ENCODE measurements around the gene SRGAP2. TPM values are rescaled to one million over a fixed set of nuclear protein-coding genes. Genes with fewer than 3 reads are reported as not detected.
A peak's percentile ranks its signal among the peaks of the same experiment; 100 is the strongest.
"Not testable (repeated sequence)": the region's sequence is repeated elsewhere in the genome, so short reads cannot be mapped to it uniquely, and the experiment has no call there.

SRGAP2 gene
- total and polyA plus RNA-seq, 2 experiments from 2014 or later = 42.3 to 55.3 TPM

GRCh38 chr1:206240288-206240687 is 36.9 kb downstream of the SRGAP2 start:
- H3K79me2 ChIP-seq (ENCODE audit: insufficient read depth) = peaks cover 39% of the 10 kb centered on the region
- H3K9ac ChIP-seq; H3F3A ChIP-seq (ENCODE audit: insufficient read depth); H2AFZ ChIP-seq; H3K4me1 ChIP-seq (ENCODE audit: insufficient read depth); H3K9me3 ChIP-seq (ENCODE audit: low read depth); H4K20me1 ChIP-seq (ENCODE audit: insufficient read depth); in situ Hi-C loops (cut with MboI); H3K4me2 ChIP-seq (ENCODE audit: unreplicated experiment); H3K27me3 ChIP-seq (replicated peaks; ENCODE audit: insufficient read depth); H3K36me3 ChIP-seq (ENCODE audit: low read depth); H3K4me3 ChIP-seq; H3K9me2 ChIP-seq (ENCODE audit: insufficient read depth): not testable (repeated sequence)
- H3K27ac ChIP-seq = peak overlapping the region; percentile 35
- DNase-seq = peak; percentile 65
- 32 to 48% methylated on average over 4 of the region's 4 CpGs for WGBS, 2 experiments (ENCODE audit: low coverage in 1 of 2, low lambda C conversion rate in 2 of 2, missing lambda C conversion rate in 2 of 2)

GRCh38 chr1:206243335-206243734 is 40.0 kb downstream of the SRGAP2 start:
- in situ Hi-C loops (cut with MboI) = not testable (repeated sequence)

DNA sequence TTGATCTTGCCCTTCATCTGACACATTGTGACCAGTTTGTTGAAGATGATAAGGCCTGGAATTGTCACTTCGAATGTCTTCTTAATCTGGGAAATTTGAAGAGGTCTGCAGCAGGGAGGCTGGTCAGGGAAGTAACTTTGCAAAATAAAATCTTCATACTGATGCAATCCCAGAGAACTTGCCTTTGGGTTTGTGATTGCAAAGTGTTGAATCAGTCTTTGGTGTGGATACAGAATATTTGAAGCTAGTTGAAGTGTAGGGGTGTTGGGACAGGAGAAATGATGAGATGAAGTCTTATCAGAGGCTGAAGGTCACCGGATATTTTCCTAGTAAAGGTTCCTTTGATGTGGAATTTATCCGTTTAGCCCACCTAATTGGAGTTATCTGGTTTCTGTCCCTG is 42.1 kb downstream of the SRGAP2 start:
- H3K79me2 ChIP-seq (ENCODE audit: insufficient read depth) = peaks cover 33% of the 10 kb centered on the region
- H3K9me3 ChIP-seq (ENCODE audit: low read depth); H3K9me2 ChIP-seq (ENCODE audit: insufficient read depth); H3K9ac ChIP-seq; H3K27me3 ChIP-seq (replicated peaks; ENCODE audit: insufficient read depth); H3K4me2 ChIP-seq (ENCODE audit: unreplicated experiment); H4K20me1 ChIP-seq (ENCODE audit: insufficient read depth); H3F3A ChIP-seq (ENCODE audit: insufficient read depth); H3K4me1 ChIP-seq (ENCODE audit: insufficient read depth); H3K4me3 ChIP-seq; H3K36me3 ChIP-seq (ENCODE audit: low read depth); DNase-seq; H2AFZ ChIP-seq; in situ Hi-C loops (cut with MboI): not testable (repeated sequence)
- peak overlapping the region; percentile 41; the same call in 1 of the 2 replicates for H3K27ac ChIP-seq
- 100% methylated on average over 1 of the region's 3 CpGs for WGBS, 2 experiments (ENCODE audit: low coverage in 1 of 2, low lambda C conversion rate in 2 of 2, missing lambda C conversion rate in 2 of 2)

More at GRCh38 chr1:206243335-206243734, 40.0 kb downstream of the SRGAP2 start:
- not testable (repeated sequence) for H3K27me3 ChIP-seq (replicated peaks; ENCODE audit: insufficient read depth); H3K27ac ChIP-seq; H3K4me2 ChIP-seq (ENCODE audit: unreplicated experiment); H3K9me3 ChIP-seq (ENCODE audit: low read depth); H3K4me1 ChIP-seq (ENCODE audit: insufficient read depth); H2AFZ ChIP-seq; H4K20me1 ChIP-seq (ENCODE audit: insufficient read depth); H3K9me2 ChIP-seq (ENCODE audit: insufficient read depth); H3K36me3 ChIP-seq (ENCODE audit: low read depth); H3F3A ChIP-seq (ENCODE audit: insufficient read depth); H3K4me3 ChIP-seq; H3K9ac ChIP-seq
- peaks cover 38% of the 10 kb centered on the region for H3K79me2 ChIP-seq (ENCODE audit: insufficient read depth)
- WGBS, 2 experiments (ENCODE audit: low coverage in 1 of 2, low lambda C conversion rate in 2 of 2, missing lambda C conversion rate in 2 of 2) = 94 to 96% methylated on average over 3 of the region's 3 CpGs
- peak; percentile 11 for DNase-seq

DNA sequence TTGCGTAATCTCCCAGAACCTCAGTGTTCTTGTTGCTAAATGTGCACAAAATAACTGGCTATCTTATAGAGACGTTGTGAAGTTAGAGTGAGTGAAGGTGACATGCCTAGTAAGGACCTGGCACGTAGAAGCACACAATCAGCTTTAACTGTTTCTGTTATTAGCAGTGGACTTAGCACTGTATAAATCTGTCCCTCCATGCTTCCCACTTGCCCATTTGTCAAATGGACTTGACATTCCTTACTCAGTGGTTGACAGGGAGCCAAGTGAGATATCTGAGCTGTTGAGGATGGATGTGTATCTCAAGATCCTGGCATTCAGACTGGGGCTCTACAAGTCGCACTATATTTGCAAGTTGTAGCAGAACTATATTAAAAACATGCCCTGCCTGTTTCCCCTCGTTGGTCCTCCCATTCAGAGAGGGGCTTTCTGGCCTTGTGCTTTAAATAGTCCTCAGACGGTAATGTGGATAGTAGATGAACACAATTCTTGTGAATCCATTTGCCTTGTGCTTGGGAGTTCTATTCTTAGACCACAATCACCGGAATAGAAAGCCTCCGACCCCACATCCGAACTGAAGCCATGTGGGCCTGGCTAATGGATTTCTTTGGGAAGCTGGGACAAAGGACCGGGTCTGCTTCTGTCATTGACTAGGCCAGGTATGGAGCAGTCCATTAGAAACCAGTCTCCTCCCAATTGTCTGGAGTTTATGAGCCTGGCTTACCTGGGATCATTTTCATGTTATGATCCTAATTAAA is 43.0 kb downstream of the SRGAP2 start:
- H3K4me3 ChIP-seq; H3K27ac ChIP-seq; H3K9me3 ChIP-seq (ENCODE audit: low read depth); DNase-seq; H3K4me1 ChIP-seq (ENCODE audit: insufficient read depth); H3K9ac ChIP-seq; H3F3A ChIP-seq (ENCODE audit: insufficient read depth); H3K4me2 ChIP-seq (ENCODE audit: unreplicated experiment); H4K20me1 ChIP-seq (ENCODE audit: insufficient read depth); H3K9me2 ChIP-seq (ENCODE audit: insufficient read depth); H3K27me3 ChIP-seq (replicated peaks; ENCODE audit: insufficient read depth); in situ Hi-C loops (cut with MboI); H2AFZ ChIP-seq; H3K36me3 ChIP-seq (ENCODE audit: low read depth): not testable (repeated sequence)
- peaks cover 26% of the 10 kb centered on the region for H3K79me2 ChIP-seq (ENCODE audit: insufficient read depth)
- WGBS, 2 experiments (ENCODE audit: low coverage in 1 of 2, low lambda C conversion rate in 2 of 2, missing lambda C conversion rate in 2 of 2) = no CpG with 5 or more reads among the region's 10 CpGs

DNA sequence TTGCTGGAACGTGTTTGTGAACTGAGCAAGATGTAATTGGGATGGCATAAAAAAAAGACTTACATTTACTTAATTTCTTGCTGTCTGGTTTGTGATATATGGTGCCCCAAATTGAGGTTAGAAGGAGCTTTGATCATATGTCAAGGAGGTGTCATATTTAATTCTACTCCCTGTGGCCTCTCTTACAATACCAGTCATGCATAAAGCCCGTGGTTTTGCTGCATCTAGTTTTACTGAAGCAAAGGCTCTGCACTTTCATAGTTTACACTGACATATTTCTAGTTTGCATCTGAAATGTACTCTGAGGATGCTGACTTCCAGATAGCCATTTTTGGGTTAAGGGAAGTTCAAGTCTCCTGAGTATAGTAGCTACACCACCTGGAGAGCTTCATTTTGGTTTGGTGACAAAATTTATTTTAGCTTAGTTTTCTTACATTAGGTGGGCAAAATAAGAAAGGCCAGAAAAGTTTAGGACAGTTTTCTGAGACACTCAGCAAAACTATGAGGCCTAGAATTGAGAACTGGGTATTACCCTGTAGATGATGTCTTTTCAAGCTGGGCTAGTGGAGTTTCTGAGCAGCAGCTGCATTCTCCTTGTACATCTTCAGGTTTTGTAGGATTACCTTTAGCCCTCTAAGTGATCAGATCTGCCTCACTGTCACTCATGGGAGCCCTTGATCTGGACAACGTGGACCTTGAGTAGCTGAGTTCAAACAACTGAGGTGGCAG is 47.8 kb downstream of the SRGAP2 start:
- H3K27ac ChIP-seq; H3K4me3 ChIP-seq; H3K36me3 ChIP-seq (ENCODE audit: low read depth); H3K9me2 ChIP-seq (ENCODE audit: insufficient read depth); H3K4me2 ChIP-seq (ENCODE audit: unreplicated experiment); H3K4me1 ChIP-seq (ENCODE audit: insufficient read depth); H3K27me3 ChIP-seq (replicated peaks; ENCODE audit: insufficient read depth); H3K9me3 ChIP-seq (ENCODE audit: low read depth); in situ Hi-C loops (cut with MboI); H3F3A ChIP-seq (ENCODE audit: insufficient read depth); DNase-seq; H4K20me1 ChIP-seq (ENCODE audit: insufficient read depth); H2AFZ ChIP-seq; H3K9ac ChIP-seq: not testable (repeated sequence)
- H3K79me2 ChIP-seq (ENCODE audit: insufficient read depth) = peaks cover 26% of the 10 kb centered on the region
- WGBS, 2 experiments (ENCODE audit: low coverage in 1 of 2, low lambda C conversion rate in 2 of 2, missing lambda C conversion rate in 2 of 2) = 76 to 92% methylated on average over 2 of the region's 3 CpGs

GRCh38 chr1:206252680-206253335 is 49.5 kb downstream of the SRGAP2 start:
- peaks cover 31% of the 10 kb centered on the region for H3K79me2 ChIP-seq (ENCODE audit: insufficient read depth)
- H4K20me1 ChIP-seq (ENCODE audit: insufficient read depth); H3K4me2 ChIP-seq (ENCODE audit: unreplicated experiment); in situ Hi-C loops (cut with MboI); H3K4me1 ChIP-seq (ENCODE audit: insufficient read depth); H3K27ac ChIP-seq; H3K9me2 ChIP-seq (ENCODE audit: insufficient read depth); H3K9ac ChIP-seq; H3K9me3 ChIP-seq (ENCODE audit: low read depth); H3K36me3 ChIP-seq (ENCODE audit: low read depth); H3K27me3 ChIP-seq (replicated peaks; ENCODE audit: insufficient read depth); H2AFZ ChIP-seq; H3K4me3 ChIP-seq; H3F3A ChIP-seq (ENCODE audit: insufficient read depth): not testable (repeated sequence)
- 39 to 49% methylated on average over 7 of the region's 8 CpGs for WGBS, 2 experiments (ENCODE audit: low coverage in 1 of 2, low lambda C conversion rate in 2 of 2, missing lambda C conversion rate in 2 of 2)
- DNase-seq = peak; percentile 8

Measured in GM23248 (cell line).